ENCODE data around the gene SDCBP2.

The SDCBP2 gene

DNA sequence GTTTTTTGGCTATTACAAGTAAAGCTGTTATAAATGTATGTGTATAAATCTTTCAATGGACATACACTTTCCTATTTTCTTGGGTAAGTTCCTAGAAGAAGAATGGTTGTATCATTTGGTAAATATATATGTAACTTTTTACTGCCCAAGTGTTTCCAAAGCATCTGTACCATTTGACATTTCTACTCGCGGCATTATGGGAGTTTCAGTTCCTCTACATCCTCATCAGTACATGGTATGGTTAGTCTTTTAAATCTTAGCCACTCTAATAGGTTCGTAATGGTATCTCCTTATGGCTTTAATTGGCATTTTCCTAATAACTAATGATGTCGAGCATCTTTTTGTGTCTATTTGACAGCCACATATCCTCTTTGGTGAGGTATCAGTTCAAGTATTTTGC, 49.9 kb downstream of the SDCBP2 start:
- in situ Hi-C loops (cut with MboI; ENCODE audit: low sequenced_read_pairs), result no loop called here

DNA sequence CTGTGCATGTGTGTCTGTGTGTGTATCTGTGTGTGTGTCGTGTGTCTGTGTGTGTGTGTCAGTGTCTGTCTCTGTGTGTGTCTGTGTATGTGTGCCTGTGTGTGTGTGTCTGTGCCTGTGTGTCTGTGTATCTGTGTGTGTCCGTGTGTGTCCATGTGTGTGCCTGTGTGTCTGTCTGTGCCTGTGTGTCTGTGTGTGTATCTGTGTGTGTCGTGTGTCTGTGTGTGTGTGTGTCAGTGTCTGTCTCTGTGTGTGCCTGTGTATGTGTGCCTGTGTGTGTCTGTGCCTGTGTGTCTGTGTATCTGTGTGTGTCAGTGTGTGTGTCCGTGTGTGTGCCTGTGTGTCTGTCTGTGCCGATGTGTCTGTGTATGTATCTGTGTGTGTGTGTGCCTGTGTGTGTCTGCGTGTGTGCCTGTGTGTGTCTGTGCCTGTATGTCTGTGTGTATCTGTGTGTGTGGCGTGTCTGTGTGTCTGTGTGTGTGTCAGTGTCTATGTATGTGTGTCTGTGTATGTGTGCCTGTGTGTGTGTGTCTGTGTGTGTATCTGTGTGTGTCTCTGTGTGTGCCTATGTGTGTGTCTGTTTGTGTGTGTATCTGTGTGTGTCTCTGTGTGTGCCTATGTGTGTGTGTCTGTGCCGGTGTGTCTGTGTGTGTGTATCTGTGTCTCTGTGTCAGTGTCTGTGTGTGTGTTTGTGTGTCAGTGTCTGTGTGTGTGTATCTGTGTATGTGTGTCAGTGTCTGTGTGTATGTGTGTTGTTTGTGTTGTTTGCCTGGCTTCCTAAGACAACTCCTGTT, 51.2 kb downstream of the SDCBP2 start:
- in situ Hi-C loops (cut with MboI; ENCODE audit: low sequenced_read_pairs), result no loop called here

DNA sequence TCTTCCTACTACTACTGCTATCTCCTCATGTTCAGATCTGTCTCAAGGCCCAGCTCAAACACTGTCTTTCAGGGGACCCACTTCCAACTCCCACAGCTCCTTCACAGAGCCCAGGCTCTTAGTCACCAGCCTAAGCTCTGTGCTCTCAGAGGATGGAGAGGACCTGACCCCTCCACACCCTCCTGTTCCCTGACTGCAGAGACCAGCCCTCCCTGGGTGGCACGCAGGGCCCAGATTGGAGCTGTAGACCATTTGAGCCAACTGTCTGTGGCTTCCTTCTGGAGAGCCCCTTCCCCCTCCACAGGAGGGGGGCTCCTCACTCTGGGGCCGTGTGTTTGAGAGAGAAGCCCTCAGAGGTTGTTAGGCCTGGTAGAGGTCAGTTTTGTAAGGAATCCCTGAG, 53.0 kb downstream of the SDCBP2 start:
- in situ Hi-C loops (cut with MboI; ENCODE audit: low sequenced_read_pairs), result no loop called here

DNA sequence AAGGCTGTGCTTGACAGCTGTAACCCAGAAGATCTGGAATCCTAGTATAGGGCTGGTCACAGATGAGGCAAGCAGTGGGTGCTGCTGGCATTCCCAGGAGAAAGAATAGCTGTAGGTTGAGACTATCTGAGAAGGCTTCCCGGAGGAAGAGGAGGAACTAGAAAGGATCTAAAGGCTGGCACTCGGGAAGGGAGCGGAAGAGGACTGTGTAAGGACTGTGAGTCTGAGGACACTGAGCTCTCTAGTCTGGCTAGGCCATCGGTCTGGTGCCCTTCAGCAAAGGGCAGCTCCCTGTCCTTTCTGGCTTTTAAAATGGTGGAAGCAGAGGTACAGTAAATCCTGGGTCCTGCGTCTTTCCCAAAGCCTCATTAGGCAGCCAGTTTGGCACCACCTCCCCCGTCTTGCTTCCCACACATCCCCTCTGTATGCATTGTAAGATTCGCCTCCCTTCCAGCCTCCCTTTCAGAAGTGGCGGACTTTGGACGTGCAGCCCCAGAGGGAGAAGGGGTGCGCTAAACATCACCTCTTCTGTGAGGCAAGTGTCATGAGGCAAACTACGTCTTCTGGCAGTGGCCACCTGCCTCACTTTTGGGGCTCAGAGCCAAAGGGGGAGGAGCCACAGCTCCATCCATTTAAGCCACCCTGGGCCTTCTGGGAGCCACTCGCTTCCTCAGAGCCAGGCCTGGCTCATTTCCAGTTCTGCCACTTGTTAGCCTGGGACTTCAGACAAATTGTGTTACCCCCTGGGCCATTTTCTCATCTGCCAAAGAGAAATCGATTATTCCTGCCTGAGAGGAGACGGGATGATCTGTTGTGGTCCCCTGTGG, 54.2 kb downstream of the SDCBP2 start:
- in situ Hi-C loops (cut with MboI; ENCODE audit: low sequenced_read_pairs), result no loop called here

DNA sequence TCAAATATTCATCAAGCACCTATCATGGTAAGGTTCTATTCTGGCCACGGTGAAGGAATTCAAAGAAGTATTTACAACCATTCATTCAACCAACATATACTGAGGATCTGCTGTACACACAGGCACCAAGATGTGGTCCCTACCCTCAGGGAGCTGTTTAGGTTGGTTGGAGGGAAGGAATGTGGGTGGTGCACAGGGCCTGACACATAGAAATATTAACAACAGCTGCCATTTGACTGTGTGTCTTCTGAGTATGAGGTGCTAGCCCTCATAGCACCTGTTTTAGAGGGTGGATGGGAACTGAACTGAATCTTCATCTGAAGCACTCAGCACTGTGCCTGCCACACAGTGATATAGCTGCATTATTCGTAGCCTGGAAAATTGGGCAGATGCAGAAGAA, 55.6 kb downstream of the SDCBP2 start:
- in situ Hi-C loops (cut with MboI; ENCODE audit: low sequenced_read_pairs), result no loop called here

DNA sequence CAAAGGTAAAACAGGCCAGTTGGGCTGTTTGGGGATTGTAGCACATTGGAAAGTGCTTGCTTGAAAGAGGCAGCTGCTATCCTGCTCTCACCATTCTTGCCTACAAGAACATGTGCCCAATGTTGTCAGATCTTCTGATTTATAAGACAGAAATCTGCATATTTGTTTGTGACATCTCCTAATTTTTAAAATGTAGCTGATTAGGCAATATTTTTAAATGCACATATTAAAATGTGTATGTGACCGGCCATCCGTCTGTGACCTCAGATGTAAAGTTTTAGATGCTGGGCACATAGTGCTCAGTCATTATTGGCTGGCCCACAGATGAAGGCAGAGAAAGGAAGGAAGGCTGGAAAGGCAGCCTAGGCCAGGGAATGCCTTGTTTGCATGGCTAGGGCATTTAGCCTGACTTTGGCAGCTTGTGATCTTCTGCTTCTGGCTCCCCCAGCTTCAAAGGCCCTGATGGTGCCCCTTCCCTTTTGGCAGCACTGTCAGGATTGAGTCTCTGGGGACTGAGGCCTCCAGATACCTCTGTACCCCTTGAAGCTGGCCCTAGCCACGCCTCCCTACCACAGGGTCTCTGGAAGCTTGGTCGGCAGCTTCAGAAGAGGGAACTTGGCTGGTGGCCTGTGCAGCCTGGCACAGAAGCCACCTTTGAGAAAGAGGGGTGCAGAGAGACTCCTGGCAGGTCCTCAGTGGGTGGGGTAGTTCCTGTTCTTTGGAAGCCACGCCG, 56.4 kb downstream of the SDCBP2 start:
- in situ Hi-C loops (cut with MboI; ENCODE audit: low sequenced_read_pairs), result no loop called here

DNA sequence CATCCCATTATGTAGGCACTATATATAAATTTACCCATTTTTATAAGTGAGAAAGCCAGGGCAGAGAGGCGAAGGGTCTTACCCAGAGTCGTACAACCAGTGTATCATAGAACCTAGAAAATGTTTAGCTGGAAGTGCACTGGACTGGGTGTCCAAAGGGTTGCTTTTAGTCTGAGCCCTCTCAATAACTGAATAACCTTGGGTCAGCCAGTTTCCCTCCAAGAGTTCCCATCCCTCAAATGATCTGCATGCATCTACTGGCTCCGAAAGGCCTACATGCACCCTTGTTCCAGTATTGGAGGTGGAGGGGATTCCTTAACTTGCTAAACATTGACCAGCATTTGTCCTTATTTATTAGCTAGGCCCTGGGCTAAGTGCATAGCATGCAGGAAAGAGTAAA, 59.1 kb downstream of the SDCBP2 start:
- in situ Hi-C loops (cut with MboI; ENCODE audit: low sequenced_read_pairs), result no loop called here

DNA sequence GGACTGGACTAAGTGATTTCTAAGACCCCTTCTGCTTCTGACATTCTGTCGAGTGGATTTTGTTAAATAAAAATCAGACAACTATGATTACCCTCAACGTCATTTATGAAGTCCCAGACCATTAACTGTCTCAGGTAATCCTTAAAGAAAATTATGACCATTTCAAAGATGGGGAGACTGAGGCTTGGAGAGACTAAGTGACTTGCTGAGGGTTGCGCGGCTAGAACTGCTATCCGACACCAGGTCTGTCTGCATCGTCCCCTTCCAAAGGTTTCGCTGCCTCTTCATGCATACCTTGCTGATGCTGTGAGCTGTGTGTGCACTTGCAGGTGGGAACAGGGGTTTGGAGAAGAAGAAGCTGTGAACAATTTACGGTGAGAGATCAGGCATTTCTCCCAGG, 59.7 kb downstream of the SDCBP2 start:
- in situ Hi-C loops (cut with MboI; ENCODE audit: low sequenced_read_pairs), result no loop called here

DNA sequence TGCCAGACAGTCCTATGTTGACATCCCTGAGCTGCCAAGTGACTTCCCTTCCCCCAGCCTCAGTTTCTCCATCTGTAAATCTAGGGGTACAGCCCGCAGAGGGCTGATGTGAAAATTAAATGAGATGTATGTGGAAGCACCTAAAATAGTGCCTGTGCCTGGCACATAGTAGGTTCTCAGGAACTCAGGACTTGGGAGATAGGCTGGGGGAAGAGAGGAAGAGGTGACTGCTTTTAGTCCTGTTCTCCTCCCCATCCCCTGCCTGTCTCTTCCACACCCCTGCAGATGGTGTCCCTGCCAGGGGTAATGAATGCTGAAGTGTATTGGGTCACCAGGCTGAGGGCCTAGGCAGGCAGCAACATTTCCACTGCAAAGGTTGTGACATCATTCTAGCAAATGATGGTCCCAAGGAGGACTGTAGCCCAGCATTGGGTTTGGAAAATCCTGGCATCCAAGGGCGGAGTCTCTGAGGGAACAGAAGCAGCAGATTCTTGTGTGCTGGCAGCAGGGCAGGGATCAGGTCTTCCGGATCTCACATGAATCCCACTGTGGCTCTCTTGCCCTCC, 61.0 kb downstream of the SDCBP2 start:
- in situ Hi-C loops (cut with MboI; ENCODE audit: low sequenced_read_pairs), result no loop called here

DNA sequence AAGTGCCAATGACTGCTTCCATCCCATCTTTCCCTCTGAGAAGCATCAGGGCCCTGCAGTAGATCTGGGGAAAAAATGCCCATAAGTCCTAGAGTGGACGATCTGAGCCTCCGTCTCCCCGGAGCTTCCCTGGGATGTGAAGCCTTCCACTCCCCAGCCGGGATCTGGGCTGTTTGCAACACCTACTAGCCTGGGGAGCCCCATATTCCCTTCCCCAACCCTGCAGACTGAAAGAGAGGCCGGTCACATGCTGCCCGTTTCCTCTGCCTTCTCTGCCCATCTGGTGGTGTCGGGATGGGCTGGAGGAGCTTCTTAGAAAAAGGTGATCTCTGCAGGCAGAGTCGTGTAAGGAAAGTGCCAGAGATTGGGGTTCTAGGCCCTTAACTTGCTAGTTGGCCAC, 61.8 kb downstream of the SDCBP2 start:
- in situ Hi-C loops (cut with MboI; ENCODE audit: low sequenced_read_pairs), result no loop called here

DNA sequence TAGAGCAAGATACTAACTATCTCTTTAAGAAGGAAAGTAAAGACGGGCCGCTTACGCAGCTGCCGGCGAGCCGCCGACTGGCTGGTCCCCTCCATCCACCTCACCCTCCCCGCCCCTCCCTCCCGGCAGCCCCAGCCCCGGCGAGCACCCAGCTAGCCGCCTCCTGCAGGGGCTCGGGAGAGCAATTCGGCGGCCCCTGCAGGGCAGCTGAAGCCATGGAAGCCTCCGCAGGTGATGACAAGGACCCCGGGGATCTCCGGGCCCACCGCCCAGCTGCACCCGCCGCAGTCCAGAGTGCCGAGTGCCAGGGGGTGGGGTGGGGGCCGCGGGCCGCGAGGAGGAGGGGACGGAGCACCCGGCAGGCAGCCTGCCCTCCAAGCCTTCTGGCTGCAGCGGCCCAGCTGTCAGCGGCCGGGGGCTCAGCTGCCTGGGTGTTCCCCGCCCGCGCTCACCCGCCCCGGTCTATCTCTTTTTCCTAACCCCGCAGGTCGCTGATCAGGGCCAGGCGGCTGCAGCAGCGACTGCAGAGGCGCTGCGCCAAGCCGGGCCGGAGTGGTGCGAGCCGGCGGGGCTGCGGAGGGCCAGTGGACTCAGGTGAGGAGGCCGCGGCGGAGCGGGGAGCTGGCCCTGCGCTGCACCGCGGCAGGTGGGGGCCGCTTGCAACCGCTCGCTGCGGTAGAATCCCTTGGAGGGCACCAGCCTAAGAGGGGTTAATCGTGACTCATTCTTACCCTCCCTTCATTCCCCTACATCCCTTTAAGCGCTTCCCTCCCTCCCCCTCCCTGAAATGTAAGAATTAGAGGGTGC, 62.6 kb downstream of the SDCBP2 start, which contains the start of gene SNPH:
Gene SNPH (plus strand): TSS at position 128 of the 807 bp plus-strand sequence. CDS start 29,946 bp downstream, outside the sequence.
- in situ Hi-C loops (cut with MboI; ENCODE audit: low sequenced_read_pairs), result no loop called here

DNA sequence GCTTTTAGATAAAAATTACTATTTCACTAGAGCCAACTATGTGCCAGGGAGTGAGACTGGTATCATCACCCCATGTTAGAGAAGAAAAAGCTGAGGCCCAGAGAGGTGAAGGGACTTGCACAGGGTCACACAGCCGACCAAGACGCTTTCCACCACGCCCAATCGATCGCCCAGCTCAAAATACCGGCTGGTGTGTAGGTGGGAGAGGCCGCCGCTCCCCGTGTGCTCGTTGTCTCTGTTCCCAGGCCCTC, 63.1 kb downstream of the SDCBP2 start:
- in situ Hi-C loops (cut with MboI; ENCODE audit: low sequenced_read_pairs), result no loop called here

DNA sequence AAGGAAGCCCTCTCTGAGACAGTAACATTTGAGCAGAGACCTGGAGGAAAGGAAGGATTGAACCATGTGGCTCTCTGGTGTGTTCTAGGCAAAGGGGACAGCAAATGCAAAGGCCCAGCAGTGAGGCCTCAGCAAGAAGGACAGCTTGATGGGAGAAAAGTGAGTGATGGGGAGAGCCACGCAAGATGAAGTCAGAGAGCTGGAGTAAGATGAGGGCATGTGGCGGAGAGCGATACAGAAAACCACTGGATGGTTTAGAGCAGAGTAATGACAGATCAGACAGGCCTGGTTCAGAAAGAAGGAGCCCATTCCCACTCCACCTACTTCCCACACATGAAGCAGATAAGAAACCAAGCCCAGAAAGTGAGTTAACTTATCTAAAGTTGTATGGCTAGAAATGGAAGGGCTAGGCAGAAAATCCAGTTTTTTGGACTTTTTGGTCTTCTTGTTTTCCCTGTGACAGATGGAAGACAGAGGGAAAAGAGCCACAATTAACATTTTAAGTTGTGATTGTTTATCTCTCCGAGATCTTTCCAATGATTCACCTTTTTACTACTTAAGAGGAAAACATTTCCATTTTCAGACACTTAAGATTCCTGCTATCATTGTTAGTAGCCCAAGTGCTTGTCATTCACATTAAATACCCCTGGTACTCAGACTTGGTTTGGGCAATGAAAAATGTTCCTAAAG, 63.6 kb downstream of the SDCBP2 start:
- in situ Hi-C loops (cut with MboI; ENCODE audit: low sequenced_read_pairs), result no loop called here

DNA sequence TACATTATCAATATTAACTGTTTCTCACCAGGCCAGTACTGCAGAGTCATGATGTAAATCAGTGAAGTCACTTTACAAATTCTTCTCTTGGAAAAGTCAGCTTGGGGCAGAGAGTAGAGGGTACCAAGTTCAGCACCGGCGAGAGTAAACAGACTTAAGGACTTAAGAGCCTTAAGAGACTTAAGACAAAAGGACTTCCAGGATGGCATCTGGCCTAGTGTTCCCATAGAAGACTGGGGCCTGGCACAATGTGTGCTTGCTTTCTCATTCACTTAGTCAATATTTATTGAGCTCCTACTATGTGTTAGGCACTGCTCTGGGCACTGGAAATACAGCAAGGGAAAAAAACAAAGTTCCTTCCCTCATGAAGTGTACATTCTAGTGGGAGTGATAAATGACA, 64.2 kb downstream of the SDCBP2 start:
- in situ Hi-C loops (cut with MboI; ENCODE audit: low sequenced_read_pairs), result no loop called here

DNA sequence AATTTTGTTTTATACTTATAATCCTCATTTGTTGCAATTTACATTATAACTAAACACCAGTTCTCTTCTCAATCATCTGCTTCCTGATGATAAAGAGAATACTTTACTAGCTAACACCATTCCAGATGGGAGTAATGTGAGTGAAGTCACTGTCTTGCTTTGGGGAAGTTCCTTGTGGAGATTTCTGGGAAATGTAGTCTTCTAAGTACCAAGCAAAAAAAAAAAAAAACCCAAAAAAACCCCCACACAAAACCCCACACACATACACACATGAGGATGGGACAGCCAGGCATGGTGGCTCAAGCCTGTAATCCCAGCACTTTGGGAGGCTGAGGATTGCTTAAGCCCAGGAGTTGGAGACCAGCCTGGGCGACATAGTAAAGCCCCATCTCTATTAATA, 65.1 kb downstream of the SDCBP2 start:
- in situ Hi-C loops (cut with MboI; ENCODE audit: low sequenced_read_pairs), result no loop called here
